A204.1 (cell line): ENCODE measurements around the gene KIAA1958.

ENCODE experiments used
- FAIRE-seq: peaks from 2 replicates; lab custom pipeline; 2012; peaks lifted over from hg19 to GRCh38; lab: Jason Lieb, UNC

The KIAA1958 gene

DNA sequence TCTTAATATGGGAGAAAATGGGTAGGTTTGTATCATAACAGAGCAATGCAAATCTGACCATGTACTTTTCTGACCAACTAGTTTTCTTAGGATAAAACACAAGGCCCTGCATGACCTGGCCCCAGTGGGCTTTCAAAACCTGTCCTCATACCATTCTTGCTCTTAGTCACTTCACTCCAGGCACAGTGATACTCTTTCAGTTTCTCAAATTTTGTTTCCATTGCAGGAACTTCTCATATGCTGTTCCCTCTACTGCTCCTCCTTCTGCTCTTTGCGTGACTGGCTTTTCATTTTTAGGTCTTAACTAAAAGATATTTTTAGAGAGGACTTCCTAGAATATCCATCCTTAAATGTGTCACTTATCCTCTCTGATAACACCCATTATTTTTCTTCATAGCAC is 118.9 kb downstream of the KIAA1958 start:
- no peak for FAIRE-seq

GRCh38 chr9:112605963-112606699 is 119.5 kb downstream of the KIAA1958 start:
- FAIRE-seq, result no peak

GRCh38 chr9:112608851-112609250 is 122.2 kb downstream of the KIAA1958 start:
- FAIRE-seq, result no peak

GRCh38 chr9:112615584-112616266 is 129.1 kb downstream of the KIAA1958 start:
- FAIRE-seq, result no peak

GRCh38 chr9:112617371-112617770 is 130.7 kb downstream of the KIAA1958 start:
- FAIRE-seq, result no peak

- FAIRE-seq, result no peak
These were observed 131.9 kb downstream of the KIAA1958 start for GRCh38 chr9:112618385-112619009.

- FAIRE-seq, result no peak
These were observed 133.8 kb downstream of the KIAA1958 start for GRCh38 chr9:112620388-112620787.

GRCh38 chr9:112621018-112621655 is 134.5 kb downstream of the KIAA1958 start:
- no peak for FAIRE-seq

DNA sequence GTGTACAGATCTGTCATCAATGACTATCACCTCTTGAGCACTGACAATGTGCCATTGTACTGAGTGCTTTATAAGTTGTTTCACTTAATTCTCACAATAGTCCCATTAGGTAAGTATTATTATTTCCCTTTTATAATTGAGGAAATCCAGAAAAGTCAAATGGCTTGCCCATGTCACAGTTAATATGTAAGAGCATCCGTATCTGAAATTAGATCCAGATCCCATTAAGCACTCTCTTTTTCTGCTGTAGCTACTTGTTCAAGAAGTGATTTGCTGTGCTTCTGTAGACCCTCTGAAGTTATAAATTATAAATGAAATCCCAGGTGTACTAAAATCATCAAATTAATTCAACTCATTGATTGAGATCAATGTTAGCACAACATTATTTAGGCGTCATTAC is 136.6 kb downstream of the KIAA1958 start:
- FAIRE-seq, result no peak

DNA sequence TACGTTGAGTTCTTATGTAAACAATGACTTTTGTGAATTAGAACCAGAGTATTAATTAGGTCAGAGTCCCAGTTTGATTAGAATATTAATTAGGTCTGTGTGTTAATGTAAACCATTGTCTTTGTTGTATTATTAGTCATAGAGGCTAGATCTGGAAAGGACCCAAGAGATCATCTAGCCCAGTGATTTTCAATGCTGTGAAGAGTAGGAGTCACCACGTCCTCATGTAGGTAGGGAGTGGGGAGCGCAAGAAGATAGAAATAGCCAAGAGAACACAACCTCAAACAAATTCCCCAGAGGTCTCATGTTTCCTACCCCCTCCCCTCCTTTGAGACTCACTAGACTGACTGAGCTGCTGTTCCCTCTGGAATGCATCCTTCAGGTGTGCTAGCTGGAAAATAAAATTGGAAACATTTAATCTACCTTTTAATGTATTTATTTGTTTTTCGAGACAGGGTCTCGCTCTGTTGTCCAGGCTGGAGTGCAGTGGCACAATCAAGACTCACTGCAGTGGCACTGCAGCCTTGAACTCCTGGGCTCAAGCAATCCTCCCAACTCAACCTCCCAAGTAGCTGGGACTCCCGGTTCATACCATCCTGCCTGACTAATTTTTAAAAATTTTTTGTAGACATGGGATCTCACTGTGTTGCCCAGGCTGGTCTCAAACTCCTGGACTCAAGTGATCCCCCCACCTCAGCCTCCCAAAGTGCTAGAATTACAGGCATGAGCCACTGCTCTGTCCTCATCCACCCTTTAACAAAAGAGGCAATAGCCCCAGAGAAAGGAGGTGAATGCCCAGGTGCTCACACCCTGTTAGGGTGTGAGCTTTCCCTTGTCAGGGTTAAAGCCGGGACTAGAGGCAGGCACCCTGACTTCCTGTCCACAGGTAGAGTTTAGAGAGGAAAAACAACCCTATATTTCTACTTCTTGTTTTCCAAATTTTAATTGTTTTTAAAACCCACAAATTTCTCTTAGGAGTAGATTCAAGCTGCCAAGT is 138.4 kb downstream of the KIAA1958 start:
- no peak for FAIRE-seq

- no peak for FAIRE-seq
These were observed 143.3 kb downstream of the KIAA1958 start for GRCh38 chr9:112629671-112630485.

GRCh38 chr9:112631313-112632070 is 144.9 kb downstream of the KIAA1958 start:
- FAIRE-seq, result peak; percentile 73

DNA sequence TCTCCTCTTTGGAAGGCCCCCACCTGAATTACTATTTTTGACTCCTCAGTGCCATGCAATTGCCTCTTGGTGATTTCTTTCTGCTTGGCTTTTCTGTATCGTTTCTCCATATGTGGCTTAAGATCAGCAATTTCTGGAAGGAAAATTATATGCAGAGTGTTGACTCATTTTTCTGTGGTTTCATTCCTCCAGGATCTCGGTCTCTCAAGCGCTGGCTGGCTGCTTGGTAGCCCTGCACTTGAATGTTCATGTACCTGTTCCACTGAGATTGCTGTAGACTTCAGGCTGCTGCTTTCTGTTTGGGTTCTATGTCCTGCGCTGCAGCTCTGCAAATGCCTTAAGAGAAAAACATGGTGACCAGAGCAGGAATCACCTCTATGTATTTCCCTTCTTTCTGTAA is 153.7 kb downstream of the KIAA1958 start:
- no peak for FAIRE-seq

GRCh38 chr9:112642126-112642525 is 155.5 kb downstream of the KIAA1958 start:
- no peak for FAIRE-seq

- no peak for FAIRE-seq
These were observed 161.0 kb downstream of the KIAA1958 start for GRCh38 chr9:112647596-112647995.

DNA sequence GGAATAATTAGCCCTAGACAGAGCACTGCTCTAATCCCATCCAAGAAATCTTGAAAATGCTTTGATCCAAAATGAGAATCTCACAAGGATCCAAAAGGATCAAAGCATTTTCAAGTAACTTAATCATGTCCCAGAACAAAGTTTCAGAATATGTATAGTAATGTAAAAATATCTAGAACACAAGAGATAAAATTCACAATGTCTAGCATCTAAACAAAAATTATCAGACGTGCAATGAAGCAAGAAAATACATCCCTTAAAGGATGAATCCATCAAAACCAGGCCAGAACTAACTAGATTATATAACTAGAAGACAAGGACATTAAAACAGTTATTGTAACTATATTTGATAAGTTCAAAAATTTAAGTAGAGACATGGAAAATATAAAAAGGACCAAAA is 162.0 kb downstream of the KIAA1958 start:
- FAIRE-seq, result no peak

DNA sequence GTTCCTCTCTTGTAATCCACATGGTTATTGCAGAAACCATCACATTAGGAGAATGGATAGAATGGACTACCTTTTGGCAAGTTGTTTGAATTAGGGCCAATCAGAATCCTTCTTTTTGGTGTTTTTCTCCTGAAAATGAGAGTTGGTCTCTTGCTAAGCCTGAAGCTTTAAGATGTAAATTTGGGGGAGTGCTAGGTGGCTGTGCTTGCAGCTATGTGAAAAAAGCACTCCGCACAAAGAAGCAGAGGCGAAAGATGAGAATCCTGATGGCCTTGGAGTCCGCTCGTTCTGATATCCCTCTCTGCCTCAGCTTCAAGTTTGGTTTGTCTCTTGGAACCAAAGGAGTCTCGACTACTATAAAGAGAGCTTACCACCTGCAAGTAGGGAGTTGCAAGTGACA is 167.7 kb downstream of the KIAA1958 start:
- FAIRE-seq, result no peak

GRCh38 chr9:112655668-112656067 is 169.0 kb downstream of the KIAA1958 start:
- FAIRE-seq, result no peak

GRCh38 chr9:112659906-112660305 is 173.3 kb downstream of the KIAA1958 start:
- FAIRE-seq, result no peak

- no peak for FAIRE-seq
These were observed 177.1 kb downstream of the KIAA1958 start for GRCh38 chr9:112663681-112664080.
